Liver (tissue), 9 donors: ENCODE measurements around the gene SGTB. TPM values are rescaled to one million over a fixed set of nuclear protein-coding genes. Genes with fewer than 3 reads are reported as not detected.

Source experiments
- DNase-seq: peaks from one replicate; pipeline ENCODE4 v3.0.0-alpha.2; 2017; ENCODE audit warnings: low spot score
- H3K27ac ChIP-seq, 2 donors: one replicate each; pipeline ENCODE4 v1.7.0; 2013; ENCODE audit warnings: inconsistent platforms in 2 of 2, low read length in 2 of 2, control low read depth in 1 of 2, low read depth in 1 of 2, mild to moderate bottlenecking in 1 of 2
- H3K27me3 ChIP-seq, 4 donors: one replicate each; pipeline versions ENCODE4 v1.6.1 to v1.7.0; 2013; ENCODE audit warnings: low read length in 3 of 4, inconsistent platforms in 1 of 4, mild to moderate bottlenecking in 1 of 4, moderate library complexity in 1 of 4; ENCODE audit not compliant: control insufficient read depth in 4 of 4, insufficient read depth in 4 of 4
- H3K36me3 ChIP-seq, 4 donors: one replicate each; pipeline versions ENCODE4 v1.6.1 to v1.7.0; 2013; ENCODE audit warnings: low read length in 3 of 4, mild to moderate bottlenecking in 3 of 4, low read depth in 1 of 4, moderate library complexity in 1 of 4; ENCODE audit not compliant: control insufficient read depth in 4 of 4, insufficient read depth in 3 of 4
- H3K4me1 ChIP-seq, 4 donors: one replicate each; pipeline versions ENCODE4 v1.6.1 to v1.7.0; 2013; ENCODE audit warnings: low read length in 3 of 4, mild to moderate bottlenecking in 3 of 4, moderate library complexity in 1 of 4; ENCODE audit not compliant: control insufficient read depth in 4 of 4, insufficient read depth in 4 of 4
- H3K4me3 ChIP-seq, 3 donors: one replicate each; pipeline versions ENCODE4 v1.6.1 to v1.7.0; 2013; ENCODE audit warnings: low read length in 3 of 3, control low read depth in 1 of 3, low read depth in 1 of 3, mild to moderate bottlenecking in 1 of 3
- H3K9ac ChIP-seq, 2 donors: one replicate each; pipeline ENCODE4 v1.7.0; 2013; ENCODE audit warnings: low read length in 2 of 2, mild to moderate bottlenecking in 2 of 2, moderate library complexity in 2 of 2, control low read depth in 1 of 2, low read depth in 1 of 2
- H3K9me3 ChIP-seq, 4 donors: one replicate each; pipeline versions ENCODE4 v1.6.1 to v1.7.0; 2013; ENCODE audit warnings: low read length in 3 of 4; ENCODE audit not compliant: control insufficient read depth in 4 of 4
- ATF3 ChIP-seq: IDR thresholded peaks from 2 replicates; pipeline ENCODE4 v1.6.1; 2016; ENCODE audit warnings: antibody characterized with exemption
- FOXA2 ChIP-seq: IDR thresholded peaks from 2 replicates; pipeline ENCODE4 v1.6.1; 2016; ENCODE audit warnings: antibody characterized with exemption
- GABPA ChIP-seq, 2 donors: IDR thresholded peaks in 1 of 2; conservative IDR thresholded peaks in 1 of 2; 2 replicates each; pipeline ENCODE4 v1.6.1; 2016; ENCODE audit warnings: antibody characterized with exemption in 2 of 2, mild to moderate bottlenecking in 1 of 2, moderate library complexity in 1 of 2
- HNF4A ChIP-seq, 2 donors: conservative IDR thresholded peaks; 2 replicates each; pipeline ENCODE4 v1.6.1; 2016; ENCODE audit warnings: antibody characterized with exemption in 2 of 2, mild to moderate bottlenecking in 2 of 2
- JUND ChIP-seq, 2 donors: IDR thresholded peaks; 2 replicates each; pipeline ENCODE4 v1.6.1; 2016; ENCODE audit warnings: antibody characterized with exemption in 2 of 2
- MAX ChIP-seq: IDR thresholded peaks from 2 replicates; pipeline ENCODE4 v1.6.1; 2016; ENCODE audit warnings: antibody characterized with exemption
- NR2F2 ChIP-seq: IDR thresholded peaks from 2 replicates; pipeline ENCODE4 v1.6.1; 2016; ENCODE audit warnings: antibody characterized with exemption
- RAD21 ChIP-seq, 2 donors: IDR thresholded peaks; 2 replicates each; pipeline ENCODE4 v1.6.1; 2016; ENCODE audit warnings: antibody characterized with exemption in 2 of 2, mild to moderate bottlenecking in 2 of 2
- REST ChIP-seq: IDR thresholded peaks from 2 replicates; pipeline ENCODE4 v1.6.1; 2016; ENCODE audit warnings: antibody characterized with exemption, mild to moderate bottlenecking
- RXRA ChIP-seq, 2 donors: IDR thresholded peaks; 2 replicates each; pipeline ENCODE4 v1.6.1; 2017 to 2018; ENCODE audit warnings: antibody characterized with exemption in 2 of 2, mild to moderate bottlenecking in 1 of 2
- SP1 ChIP-seq: IDR thresholded peaks from 2 replicates; pipeline ENCODE4 v1.6.1; 2018; ENCODE audit warnings: antibody characterized with exemption, mild to moderate bottlenecking
- ZBTB33 ChIP-seq: IDR thresholded peaks from 2 replicates; pipeline ENCODE4 v1.6.1; 2016; ENCODE audit warnings: antibody characterized with exemption
- WGBS: extraction: QIAGEN DNeasy Blood & Tissue Kit; methylation state at CpG from one replicate; pipeline ENCODE4 v1.1.7; 2013; 5-methylcytosine and 5-hydroxymethylcytosine counted together
- polyA plus RNA-seq, 2 donors: library from polyadenylated mRNA; stranded (reverse) in 1 of 2; unstranded in 1 of 2; fragments of 200-250 nt in 1 of 2; fragments of >200 nt in 1 of 2; fragmentation: Nextera tagmentation in 1 of 2; extraction: Ambion mirVana in 1 of 2; gene quantifications; one replicate each; pipeline versions ENCODE4 v1.2.1 to v1.2.3, GENCODE V29; 2013 to 2015
- total RNA-seq, 2 donors: library from RNA; depleted of rRNA; stranded (reverse); fragments of >200 nt; gene quantifications; one replicate each; pipeline ENCODE4 v1.2.3, GENCODE V29; 2014
- donor health status: healthy.
- donor health status: healthy.
- donor health status: healthy.
- donor health status: healthy.
- donor health status: healthy.

The SGTB gene
- total and polyA plus RNA-seq, 4 donors = 0.79 to 3.2 (median 1.9) TPM

- 92% methylated on average over 1 of the region's 1 CpG for WGBS
- Histone ChIP-seq H3K4me3 (no peak overlapping the region), H3K9ac (no peak overlapping the region), H3K27me3 (no peaks in the 10 kb centered on the region), H3K4me1 (peaks cover 0 to 8% (median 4%) of the 10 kb centered on the region in 4 donors), H3K27ac (no peak overlapping the region), H3K9me3 (no peaks in the 10 kb centered on the region), H3K36me3 (peaks cover 0 to 2% (median 0%) of the 10 kb centered on the region in 4 donors)
- DNase-seq = no peak
- TF ChIP-seq HNF4A (conservative IDR thresholded peaks at IDR 0.05) = peak in 1 of 2 donors; percentile 6
- no peak for TF ChIP-seq RAD21 (IDR thresholded peaks at IDR 0.05)
These were observed 45.7 kb upstream of the SGTB start for GRCh38 chr5:65767565-65767964.

GRCh38 chr5:65766781-65767180 lies 44.9 kb upstream of the SGTB start:
- H3K27me3 ChIP-seq = no peaks in the 10 kb centered on the region
- no peak overlapping the region for H3K4me3 ChIP-seq
- DNase-seq = no peak
- TF ChIP-seq GABPA (IDR thresholded peaks at IDR 0.05 in 1 of 2, conservative IDR thresholded peaks at IDR 0.05 in 1 of 2) (no peak), RXRA (IDR thresholded peaks at IDR 0.05) (no peak), MAX (no peak), SP1 (no peak), ATF3 (no peak), ZBTB33 (no peak), REST (no peak)
- H3K9ac ChIP-seq = no peak overlapping the region
- H3K27ac ChIP-seq = no peak overlapping the region
- H3K36me3 ChIP-seq = peaks cover 0 to 2% (median 0%) of the 10 kb centered on the region in 4 donors
- H3K4me1 ChIP-seq = peaks cover 0 to 8% (median 4%) of the 10 kb centered on the region in 4 donors
- H3K9me3 ChIP-seq = no peaks in the 10 kb centered on the region
- WGBS = over 99% methylated on average over 2 of the region's 2 CpGs

GRCh38 chr5:65766175-65766574 lies 44.3 kb upstream of the SGTB start:
- 61% methylated on average over 2 of the region's 2 CpGs for WGBS
- TF ChIP-seq NR2F2 (no peak), GABPA (IDR thresholded peaks at IDR 0.05 in 1 of 2, conservative IDR thresholded peaks at IDR 0.05 in 1 of 2) (no peak), ZBTB33 (no peak), JUND (IDR thresholded peaks at IDR 0.05) (no peak), FOXA2 (no peak), HNF4A (conservative IDR thresholded peaks at IDR 0.05) (no peak), REST (no peak)
- peaks cover 0 to 8% (median 4%) of the 10 kb centered on the region in 4 donors for H3K4me1 ChIP-seq
- no peak overlapping the region for H3K27ac ChIP-seq
- no peak for DNase-seq
- H3K27me3 ChIP-seq = no peaks in the 10 kb centered on the region
- H3K9me3 ChIP-seq = no peaks in the 10 kb centered on the region
- H3K36me3 ChIP-seq = peaks cover 0 to 2% (median 0%) of the 10 kb centered on the region in 4 donors
- no peak overlapping the region for H3K9ac ChIP-seq
- no peak overlapping the region for H3K4me3 ChIP-seq
